DMS114 treated with DMSO at 0.1 percent for 48 hours (cell line): ENCODE data around the gene ASMT.
"Not testable (repeated sequence)": the region's sequence is repeated elsewhere in the genome, so short reads cannot be mapped to it uniquely, and the experiment has no call there.

Experiments
- DNase-seq: peaks from one replicate; lab custom pipeline; 2025; ENCODE audit not compliant: unreplicated experiment; lab: John Stamatoyannopoulos, UW

ASMT gene

DNA sequence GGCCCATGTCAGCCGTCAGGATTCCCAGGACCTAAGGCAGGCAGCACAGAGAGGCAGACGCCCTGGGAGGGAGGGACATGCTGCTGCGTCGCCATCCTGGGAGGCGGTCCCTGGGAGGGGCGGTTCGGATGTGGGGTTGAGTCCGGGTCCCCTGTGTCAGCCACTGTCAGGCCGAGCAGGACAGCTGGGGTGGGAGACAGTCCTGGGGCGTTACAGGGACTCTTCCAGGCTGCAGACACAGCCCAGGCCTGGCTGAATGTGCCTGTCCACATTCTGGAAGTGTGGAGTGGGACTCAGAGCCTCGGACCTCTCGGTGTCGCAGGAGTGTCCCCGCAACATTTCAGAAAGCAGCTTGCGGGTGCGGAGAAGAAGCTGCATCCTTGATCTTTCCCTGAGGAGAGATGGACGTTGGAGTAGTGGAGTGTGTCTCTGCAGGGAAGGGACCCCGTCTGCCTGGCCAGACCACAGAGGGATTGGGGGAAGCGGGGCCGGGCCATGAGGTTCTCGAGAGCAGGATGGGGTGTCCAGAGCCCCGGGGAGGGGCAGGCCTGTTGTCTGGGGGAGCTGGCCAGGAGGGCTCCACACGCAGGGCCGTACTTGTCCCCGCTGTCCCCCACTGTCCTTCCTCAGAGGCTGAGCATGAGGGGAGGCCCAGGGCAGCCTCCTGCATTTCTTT lies 17.4 kb upstream of the ASMT start:
- no peak for DNase-seq

DNA sequence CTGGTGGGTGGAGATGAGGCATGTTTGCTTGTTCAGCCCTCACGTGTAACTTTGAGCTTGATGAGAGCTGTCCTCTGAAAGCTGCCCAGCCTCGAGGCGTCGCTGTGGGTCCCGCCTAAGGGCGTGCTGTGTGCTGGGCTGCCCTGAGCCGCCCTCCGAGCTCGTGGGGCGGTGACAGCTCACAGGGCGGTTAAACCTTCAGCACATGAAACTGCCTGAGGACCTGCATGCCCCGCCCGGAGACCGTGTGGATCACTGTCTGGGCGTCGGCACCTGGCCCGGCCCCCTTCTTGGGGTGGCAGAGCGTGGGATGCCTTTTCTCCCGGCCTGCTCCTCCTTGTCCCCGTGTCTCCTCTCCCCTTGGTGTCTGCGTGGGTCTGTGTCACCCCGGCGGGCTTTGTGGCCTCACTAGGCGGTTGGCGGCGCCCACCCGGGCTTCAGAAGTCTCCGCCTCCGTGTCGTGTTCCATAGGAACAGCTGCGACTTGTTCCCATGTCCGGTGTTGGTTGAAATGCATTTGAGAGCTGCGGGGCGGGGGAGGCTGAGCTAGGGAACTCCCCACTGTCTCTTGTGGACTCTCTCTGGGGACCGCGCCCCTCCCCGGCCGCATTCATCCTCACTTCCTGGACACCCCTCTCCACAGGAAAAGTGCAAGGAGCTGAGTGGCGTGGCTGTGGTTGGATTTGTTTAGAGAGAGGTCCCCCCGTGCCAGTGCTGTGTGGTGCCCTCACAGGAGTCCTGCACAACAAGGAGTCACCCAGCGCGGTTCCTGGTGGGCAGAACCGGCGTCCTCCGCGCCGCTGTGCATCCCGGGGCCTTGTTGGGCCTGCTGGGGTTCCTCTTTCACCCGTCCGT lies 16.6 kb upstream of the ASMT start:
- DNase-seq, result no peak

GRCh38 chrX:1598876-1599790 lies 15.7 kb upstream of the ASMT start:
- no peak for DNase-seq

GRCh38 chrX:1599791-1600405 lies 15.0 kb upstream of the ASMT start:
- no peak for DNase-seq

DNA sequence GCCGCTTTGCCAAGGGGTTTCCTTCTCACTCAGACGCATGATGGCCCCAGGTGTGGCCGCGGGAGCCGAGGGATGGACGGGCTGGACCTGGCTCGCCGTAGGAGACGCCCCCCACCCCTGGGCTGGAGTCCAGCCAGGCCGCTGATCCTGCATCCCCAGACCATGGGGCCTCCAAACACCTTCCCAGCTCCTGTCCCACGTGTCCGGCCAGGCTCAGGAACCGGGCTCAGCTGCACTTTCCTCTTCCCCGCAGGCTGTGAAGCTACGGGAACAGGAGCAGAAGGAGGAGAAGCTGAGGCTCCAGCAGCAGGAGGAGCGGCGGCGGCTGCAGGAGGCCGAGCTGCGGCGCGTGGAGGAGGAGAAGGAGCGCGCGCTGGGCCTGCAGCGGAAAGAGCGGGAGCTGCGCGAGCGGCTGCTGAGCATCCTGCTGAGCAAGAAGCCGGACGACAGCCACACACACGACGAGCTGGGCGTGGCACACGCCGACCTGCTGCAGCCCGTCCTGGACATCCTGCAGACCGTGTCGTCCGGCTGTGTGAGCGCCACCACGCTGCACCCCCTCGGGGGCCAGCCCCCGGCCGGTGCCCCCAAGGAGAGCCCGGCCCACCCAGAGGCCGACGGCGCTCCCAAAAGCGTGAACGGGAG lies 14.3 kb upstream of the ASMT start:
- DNase-seq, result no peak

DNA sequence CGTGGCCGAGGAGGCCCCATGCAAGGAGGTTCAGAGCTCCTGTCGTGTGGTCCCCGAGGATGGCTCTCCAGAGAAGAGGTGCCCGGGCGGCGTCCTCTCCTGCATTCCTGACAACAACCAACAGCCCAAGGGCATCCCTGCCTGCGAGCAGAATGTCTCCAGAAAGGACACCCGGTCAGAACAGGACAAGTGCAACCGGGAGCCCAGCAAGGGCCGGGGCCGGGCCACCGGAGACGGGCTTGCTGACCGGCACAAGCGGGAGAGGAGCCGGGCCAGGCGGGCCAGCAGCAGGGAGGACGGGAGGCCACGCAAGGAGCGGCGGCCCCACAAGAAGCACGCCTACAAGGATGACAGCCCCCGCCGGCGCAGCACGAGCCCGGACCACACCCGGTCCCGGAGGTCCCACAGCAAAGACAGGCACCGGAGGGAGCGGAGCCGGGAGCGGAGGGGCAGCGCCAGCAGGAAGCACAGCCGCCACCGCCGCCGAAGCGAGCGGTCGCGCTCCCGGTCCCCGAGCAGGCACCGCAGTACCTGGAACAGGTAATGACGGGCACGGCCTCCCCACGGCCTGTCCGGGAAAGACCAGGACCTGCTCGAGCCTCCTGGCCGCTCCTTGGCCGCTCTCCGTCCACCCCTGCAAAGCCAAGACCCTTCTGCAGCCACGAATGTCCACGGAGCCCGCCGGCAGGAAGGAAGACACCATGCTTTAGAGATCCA lies 13.7 kb upstream of the ASMT start:
- DNase-seq, result no peak

DNA sequence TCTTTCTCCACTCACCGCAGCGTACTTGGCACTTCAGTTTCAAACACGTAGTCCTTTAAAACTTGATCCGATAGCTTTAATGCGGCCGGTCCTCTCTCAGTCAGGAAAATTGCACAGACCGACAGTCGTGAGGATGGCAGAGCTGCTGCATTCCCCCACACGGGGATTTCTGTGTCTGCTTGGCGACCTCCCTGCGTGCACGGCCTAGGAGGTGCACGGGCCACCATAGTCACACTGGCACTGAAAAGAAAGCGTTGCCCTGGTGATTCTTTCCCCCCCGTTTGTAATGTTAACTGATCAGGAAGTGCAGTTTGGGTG lies 13.1 kb upstream of the ASMT start:
- no peak for DNase-seq

GRCh38 chrX:1602299-1602698 lies 12.6 kb upstream of the ASMT start:
- no peak for DNase-seq

GRCh38 chrX:1606496-1606895 lies 8.4 kb upstream of the ASMT start:
- no peak for DNase-seq

- DNase-seq, result no peak
Measured at GRCh38 chrX:1609311-1609710, 5.5 kb upstream of the ASMT start.

- no peak for DNase-seq
Measured at GRCh38 chrX:1609762-1610161, 5.1 kb upstream of the ASMT start.

DNA sequence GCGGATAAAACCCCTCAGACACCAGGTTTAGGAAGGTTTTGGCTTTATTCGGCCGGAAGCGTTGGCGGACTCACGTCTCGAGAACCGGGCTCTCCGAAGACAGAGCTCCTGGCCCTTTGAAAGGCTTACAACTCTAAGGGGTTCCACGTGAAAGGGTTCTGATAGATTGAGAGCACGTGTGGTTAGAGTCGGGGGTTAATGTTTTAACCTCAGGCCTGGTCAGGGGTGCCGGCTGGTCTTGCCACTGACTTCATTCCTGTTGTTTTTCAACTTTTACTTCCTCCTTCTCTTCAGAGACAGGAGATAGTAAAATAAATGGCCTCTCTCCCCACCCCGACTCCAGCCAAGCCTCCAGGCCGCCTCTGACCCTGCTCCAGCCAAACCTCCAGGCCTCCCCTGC lies 4.7 kb upstream of the ASMT start:
- DNase-seq, result no peak

- no peak for DNase-seq
Measured at GRCh38 chrX:1610736-1611135, 4.1 kb upstream of the ASMT start.

- no peak for DNase-seq
Measured at GRCh38 chrX:1612641-1613286, 2.1 kb upstream of the ASMT start.

GRCh38 chrX:1618689-1619088 lies 3.8 kb downstream of the ASMT start:
- no peak for DNase-seq

- DNase-seq, result no peak
Measured at GRCh38 chrX:1623691-1624090, 8.8 kb downstream of the ASMT start.

GRCh38 chrX:1624158-1624860 lies 9.4 kb downstream of the ASMT start:
- not testable (repeated sequence) for DNase-seq

DNA sequence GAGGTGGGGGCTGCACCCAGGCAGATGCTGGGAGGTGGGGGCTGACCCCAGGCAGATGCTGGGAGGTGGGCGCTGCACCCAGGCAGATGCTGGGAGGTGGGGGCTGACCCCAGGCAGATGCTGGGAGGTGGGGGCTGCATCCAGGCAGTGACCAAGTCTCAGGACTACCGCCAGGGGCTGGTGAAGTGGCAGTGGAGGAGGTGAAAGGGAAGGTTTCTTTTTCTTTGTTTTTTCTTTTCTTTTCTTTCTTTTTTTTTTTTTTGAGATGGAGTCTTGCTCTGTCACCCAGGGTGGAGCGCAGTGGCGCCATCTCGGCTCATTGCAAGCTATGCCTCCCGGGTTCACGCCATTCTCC lies 10.0 kb downstream of the ASMT start:
- DNase-seq, result not testable (repeated sequence)

DNA sequence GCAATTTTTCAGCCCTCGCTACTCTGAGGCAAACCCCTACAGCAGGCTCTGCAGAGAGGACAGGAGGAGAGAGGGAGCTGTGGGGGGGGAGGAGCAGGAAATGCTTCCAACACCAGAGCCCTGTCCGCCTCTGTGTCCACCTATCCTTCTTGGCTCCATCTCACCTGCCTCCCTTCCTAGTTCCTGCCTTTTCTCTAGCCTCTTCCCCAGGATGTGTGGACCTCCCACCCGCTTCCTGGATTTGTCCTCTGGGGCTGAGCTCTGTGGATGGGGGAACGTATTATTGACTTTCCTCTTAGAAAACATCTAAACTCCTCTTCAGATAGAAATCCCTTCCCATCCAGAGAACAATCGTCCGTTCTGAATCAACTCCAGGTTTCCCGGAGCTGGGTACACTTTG lies 14.4 kb downstream of the ASMT start:
- no peak for DNase-seq
